ENCODE data around the gene DDX51. TPM values are rescaled to one million over a fixed set of nuclear protein-coding genes. Genes with fewer than 3 reads are reported as not detected.

DDX51 gene
- total RNA-seq, 1 experiment from 2014 or later, result 16.2 TPM

- no TSS peak for BruUV-seq (replicated peaks)
- Histone ChIP-seq H3K9me3 (ENCODE audit: insufficient read depth, low read depth) (no peaks in the 10 kb centered on the region), H4K20me1 (ENCODE audit: insufficient read depth) (no peaks in the 10 kb centered on the region; the same call in 1 of the 2 replicates), H3K36me3 (ENCODE audit: low read depth) (no peaks in the 10 kb centered on the region), H3K9me2 (ENCODE audit: insufficient read depth) (no peaks in the 10 kb centered on the region), H3K4me2 (no peak overlapping the region), H3K27ac (no peak overlapping the region), H3K79me2 (ENCODE audit: low read depth) (no peaks in the 10 kb centered on the region), H2AFZ (no peak overlapping the region), H3K4me3 (no peak overlapping the region), H3K4me1 (replicated peaks; ENCODE audit: insufficient read depth) (no peaks in the 10 kb centered on the region), H3K27me3 (ENCODE audit: insufficient read depth, low read depth) (peaks cover 36% of the 10 kb centered on the region), H3F3A (ENCODE audit: insufficient read depth, low read depth) (peaks cover 5% of the 10 kb centered on the region; the same call in 1 of the 2 replicates)
- no peak for DNase-seq
- POLR2A ChIA-PET (ENCODE audit: unreplicated experiment), result no interaction called here
- CTCF ChIA-PET, result interaction anchor here (0.6 kb wide), 1 partner anchor 16 kb away, joined by 4 read pairs; no protein-coding TSS in a partner anchor
- intact Hi-C loops (cut with micrococcal nuclease; ENCODE audit: unreplicated experiment), result no loop called here
- TF ChIP-seq EZH2 (IDR thresholded peaks at IDR 0.05; ENCODE audit: low read depth), result no peak
- no peak for TF ChIP-seq CTCF (conservative IDR thresholded peaks at IDR 0.05)
Measured at GRCh38 chr12:132168311-132169031, 24.4 kb upstream of the DDX51 start.

GRCh38 chr12:132167611-132168310, 23.6 kb upstream of the DDX51 start:
- peaks cover 29% of the 10 kb centered on the region for H3K27me3 ChIP-seq (ENCODE audit: insufficient read depth, low read depth)
- POLR2A ChIA-PET (ENCODE audit: unreplicated experiment), result no interaction called here
- DNase-seq, result no peak
- no peak overlapping the region for H3K4me2 ChIP-seq
- H3K9me3 ChIP-seq (ENCODE audit: insufficient read depth, low read depth), result no peaks in the 10 kb centered on the region
- no peak overlapping the region for H2AFZ ChIP-seq
- H3K79me2 ChIP-seq (ENCODE audit: low read depth), result no peaks in the 10 kb centered on the region
- H3K9me2 ChIP-seq (ENCODE audit: insufficient read depth), result no peaks in the 10 kb centered on the region
- CTCF ChIA-PET, result interaction anchor here (0.6 kb wide), 1 partner anchor 17 kb away, joined by 4 read pairs; no protein-coding TSS in a partner anchor
- H3K4me3 ChIP-seq, result no peak overlapping the region
- TF ChIP-seq CTCF (conservative IDR thresholded peaks at IDR 0.05), result no peak
- TF ChIP-seq EZH2 (IDR thresholded peaks at IDR 0.05; ENCODE audit: low read depth), result no peak
- H3K27ac ChIP-seq, result no peak overlapping the region
- BruUV-seq (replicated peaks), result no TSS peak
- H3K4me1 ChIP-seq (replicated peaks; ENCODE audit: insufficient read depth), result no peaks in the 10 kb centered on the region
- intact Hi-C loops (cut with micrococcal nuclease; ENCODE audit: unreplicated experiment), result no loop called here
- peaks cover 5% of the 10 kb centered on the region; the same call in 1 of the 2 replicates for H3F3A ChIP-seq (ENCODE audit: insufficient read depth, low read depth)
- H3K36me3 ChIP-seq (ENCODE audit: low read depth), result no peaks in the 10 kb centered on the region
- no peaks in the 10 kb centered on the region; the same call in 1 of the 2 replicates for H4K20me1 ChIP-seq (ENCODE audit: insufficient read depth)

GRCh38 chr12:132166801-132167591, 22.9 kb upstream of the DDX51 start:
- Histone ChIP-seq H2AFZ (no peak overlapping the region), H3K9me2 (ENCODE audit: insufficient read depth) (no peaks in the 10 kb centered on the region), H3K27ac (no peak overlapping the region), H3K9me3 (ENCODE audit: insufficient read depth, low read depth) (no peaks in the 10 kb centered on the region), H3F3A (ENCODE audit: insufficient read depth, low read depth) (peaks cover 5% of the 10 kb centered on the region; the same call in 1 of the 2 replicates), H3K4me3 (no peak overlapping the region), H3K4me1 (replicated peaks; ENCODE audit: insufficient read depth) (no peaks in the 10 kb centered on the region), H3K36me3 (ENCODE audit: low read depth) (no peaks in the 10 kb centered on the region), H4K20me1 (ENCODE audit: insufficient read depth) (no peaks in the 10 kb centered on the region; the same call in 1 of the 2 replicates), H3K27me3 (ENCODE audit: insufficient read depth, low read depth) (peaks cover 21% of the 10 kb centered on the region), H3K79me2 (ENCODE audit: low read depth) (no peaks in the 10 kb centered on the region), H3K4me2 (no peak overlapping the region)
- DNase-seq, result no peak
- intact Hi-C loops (cut with micrococcal nuclease; ENCODE audit: unreplicated experiment), result no loop called here
- CTCF ChIA-PET, result no interaction called here
- BruUV-seq (replicated peaks), result no TSS peak
- TF ChIP-seq EZH2 (IDR thresholded peaks at IDR 0.05; ENCODE audit: low read depth) (no peak), CTCF (conservative IDR thresholded peaks at IDR 0.05) (no peak)
- POLR2A ChIA-PET (ENCODE audit: unreplicated experiment), result no interaction called here

Data from PC-9 (cell line).